ENCODE measurements around the gene PPIH. TPM values are rescaled to one million over a fixed set of nuclear protein-coding genes. Genes with fewer than 3 reads are reported as not detected.
A peak's percentile ranks its signal among the peaks of the same experiment; 100 is the strongest.
"Not testable (repeated sequence)": the region's sequence is repeated elsewhere in the genome, so short reads cannot be mapped to it uniquely, and the experiment has no call there.

PPIH gene
- total RNA-seq, 1 donor: 16.0 TPM

DNA sequence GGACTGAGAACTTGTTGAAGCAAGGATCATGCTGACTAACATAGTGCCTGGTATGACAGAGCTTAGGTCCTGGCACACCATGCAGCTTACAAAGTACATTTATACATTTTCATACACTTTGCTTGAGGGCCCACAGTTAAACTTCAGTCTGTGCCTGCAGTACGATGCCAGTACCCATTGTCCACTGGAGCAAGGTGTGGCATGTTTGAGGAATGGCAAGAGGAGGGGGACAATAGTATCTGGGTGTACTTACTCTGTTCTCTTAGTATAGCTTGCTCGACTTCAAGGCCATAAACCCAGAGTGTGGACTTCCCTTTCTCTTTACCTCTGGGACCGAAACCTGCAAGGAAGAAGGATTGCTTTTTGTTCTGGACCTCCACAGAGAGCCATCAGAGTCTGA is 17.2 kb downstream of the PPIH start:
- TF ChIP-seq, protein P1, sequence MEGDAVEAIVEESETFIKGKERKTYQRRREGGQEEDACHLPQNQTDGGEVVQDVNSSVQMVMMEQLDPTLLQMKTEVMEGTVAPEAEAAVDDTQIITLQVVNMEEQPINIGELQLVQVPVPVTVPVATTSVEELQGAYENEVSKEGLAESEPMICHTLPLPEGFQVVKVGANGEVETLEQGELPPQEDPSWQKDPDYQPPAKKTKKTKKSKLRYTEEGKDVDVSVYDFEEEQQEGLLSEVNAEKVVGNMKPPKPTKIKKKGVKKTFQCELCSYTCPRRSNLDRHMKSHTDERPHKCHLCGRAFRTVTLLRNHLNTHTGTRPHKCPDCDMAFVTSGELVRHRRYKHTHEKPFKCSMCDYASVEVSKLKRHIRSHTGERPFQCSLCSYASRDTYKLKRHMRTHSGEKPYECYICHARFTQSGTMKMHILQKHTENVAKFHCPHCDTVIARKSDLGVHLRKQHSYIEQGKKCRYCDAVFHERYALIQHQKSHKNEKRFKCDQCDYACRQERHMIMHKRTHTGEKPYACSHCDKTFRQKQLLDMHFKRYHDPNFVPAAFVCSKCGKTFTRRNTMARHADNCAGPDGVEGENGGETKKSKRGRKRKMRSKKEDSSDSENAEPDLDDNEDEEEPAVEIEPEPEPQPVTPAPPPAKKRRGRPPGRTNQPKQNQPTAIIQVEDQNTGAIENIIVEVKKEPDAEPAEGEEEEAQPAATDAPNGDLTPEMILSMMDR (IDR thresholded peaks at IDR 0.05; ENCODE audit: insufficient read depth, low read depth, low read length): no peak
- no peak for DNase-seq (ENCODE audit: low read depth)
- no peak overlapping the region for H3K4me3 ChIP-seq (ENCODE audit: low read depth, low read length)

DNA sequence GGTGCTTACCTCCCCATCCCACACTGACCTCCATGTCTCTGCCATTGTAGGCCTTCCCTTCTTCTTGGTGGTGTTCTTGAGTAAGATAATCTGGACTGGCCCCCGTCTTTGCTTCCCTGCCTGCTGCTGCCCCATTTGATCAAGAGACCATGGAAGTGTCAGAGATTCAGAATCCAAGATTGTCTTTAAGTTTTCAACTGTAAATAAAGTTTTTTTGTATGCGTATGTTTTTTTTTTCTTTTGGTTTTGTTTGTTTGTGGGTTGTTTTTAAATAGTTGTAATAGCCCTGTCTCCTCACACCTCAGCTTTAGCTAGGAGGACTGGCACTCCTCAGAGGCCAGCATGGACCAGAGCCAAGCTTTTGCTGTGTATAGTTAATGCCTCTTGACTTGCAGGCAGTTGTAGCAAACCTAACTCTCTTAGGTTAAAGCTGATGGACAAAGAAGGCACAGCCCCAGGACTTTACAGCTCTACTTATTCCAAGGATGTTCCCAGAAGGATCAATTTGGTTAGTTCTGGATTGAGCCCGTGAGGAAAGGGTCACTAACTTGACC is 18.4 kb downstream of the PPIH start:
- H3K4me3 ChIP-seq (ENCODE audit: low read depth, low read length): no peak overlapping the region
- TF ChIP-seq, protein P1 (IDR thresholded peaks at IDR 0.05; ENCODE audit: insufficient read depth, low read depth, low read length): no peak
- no peak for DNase-seq (ENCODE audit: low read depth)

DNA sequence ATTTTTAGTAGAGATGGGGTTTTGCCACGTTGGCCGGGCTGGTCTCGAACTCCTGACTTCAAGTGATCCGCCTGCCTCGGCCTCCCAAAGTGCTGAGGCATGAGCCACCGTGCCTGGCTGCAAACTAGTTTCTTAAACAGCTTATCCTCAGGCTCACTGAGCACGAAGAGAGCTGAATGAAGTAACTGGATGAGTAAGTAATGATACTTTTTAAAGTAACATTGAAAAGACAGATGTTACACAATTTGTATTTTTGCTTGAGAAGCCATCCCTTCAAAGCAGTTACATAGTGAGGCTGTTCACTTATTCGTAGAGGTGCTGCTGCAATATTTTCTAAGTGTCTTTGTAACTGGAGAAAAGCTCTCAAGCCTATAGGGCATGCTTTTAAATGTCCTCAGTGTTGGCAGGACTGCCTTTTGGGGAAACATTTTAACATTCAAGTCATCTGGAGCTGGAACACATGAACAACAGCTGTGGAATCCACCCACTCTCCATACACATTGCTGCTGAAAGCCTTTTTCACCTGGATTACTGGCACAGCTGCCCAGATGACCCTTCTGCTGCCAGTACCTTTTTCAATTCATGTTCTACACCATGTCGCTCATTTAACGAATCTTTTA is 21.3 kb downstream of the PPIH start:
- no peak overlapping the region for H3K4me3 ChIP-seq (ENCODE audit: low read depth, low read length)
- TF ChIP-seq, protein P1 (IDR thresholded peaks at IDR 0.05; ENCODE audit: insufficient read depth, low read depth, low read length): no peak
- DNase-seq (ENCODE audit: low read depth): no peak

DNA sequence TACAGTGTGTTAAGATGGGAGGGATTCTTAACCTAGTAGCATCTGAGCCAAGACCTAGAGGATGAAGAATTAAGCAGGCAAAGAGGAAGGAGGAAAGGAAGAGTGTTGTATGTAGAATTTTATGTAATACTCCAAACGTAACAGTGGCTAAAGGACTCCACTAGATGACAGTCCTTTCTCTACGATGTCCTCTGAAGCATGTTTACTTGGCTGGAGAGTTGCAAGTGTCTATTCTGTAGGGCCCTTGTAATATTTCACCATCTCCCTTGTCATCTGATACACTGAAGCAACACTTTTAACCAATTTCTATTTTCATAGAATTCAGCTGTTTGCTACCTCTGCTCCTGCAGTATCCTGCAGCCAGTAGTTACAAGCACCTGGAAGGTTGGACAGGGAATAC is 21.8 kb downstream of the PPIH start:
- no peak for DNase-seq (ENCODE audit: low read depth)
- TF ChIP-seq, protein P1 (IDR thresholded peaks at IDR 0.05; ENCODE audit: insufficient read depth, low read depth, low read length): no peak
- H3K4me3 ChIP-seq (ENCODE audit: low read depth, low read length): no peak overlapping the region

DNA sequence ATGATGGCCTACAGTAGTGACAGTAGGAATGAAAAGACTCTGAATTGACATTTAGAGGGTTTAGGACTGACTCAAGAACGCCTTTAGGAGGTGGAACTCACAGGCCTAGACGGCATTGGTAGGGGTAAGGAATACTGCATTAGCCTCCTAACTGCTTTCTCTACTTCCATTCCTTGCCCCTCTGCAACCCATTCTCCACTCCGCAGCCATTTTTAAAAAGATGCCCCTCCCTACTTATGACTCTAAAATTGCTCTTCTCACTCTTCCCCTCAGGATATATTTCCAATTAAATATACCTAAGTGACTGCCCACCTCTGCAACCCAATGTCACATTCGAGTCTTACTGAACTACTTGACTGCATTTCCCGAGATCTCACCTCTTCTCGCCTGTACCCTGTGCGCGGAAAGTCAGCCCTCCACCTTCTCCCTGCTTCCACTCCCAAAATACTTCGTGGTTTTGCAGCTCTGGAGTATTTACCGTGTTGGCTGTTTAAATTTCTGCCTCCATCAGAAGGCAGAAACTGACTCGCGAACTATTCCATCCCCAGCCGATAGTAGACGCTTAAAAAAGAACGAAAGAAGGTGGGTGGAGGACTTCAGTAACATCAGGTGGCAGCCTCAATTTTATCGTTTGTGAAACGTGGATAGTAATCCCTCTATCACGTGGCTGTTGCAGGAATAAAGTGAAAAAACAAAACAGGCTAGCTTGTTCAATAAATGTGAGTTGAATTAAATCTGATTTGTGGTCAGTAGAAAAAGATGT is 22.9 kb downstream of the PPIH start:
- DNase-seq (ENCODE audit: low read depth): peak; percentile 34
- TF ChIP-seq, protein P1 (IDR thresholded peaks at IDR 0.05; ENCODE audit: insufficient read depth, low read depth, low read length): no peak
- peak overlapping the region; percentile 92 for H3K4me3 ChIP-seq (ENCODE audit: low read depth, low read length)

DNA sequence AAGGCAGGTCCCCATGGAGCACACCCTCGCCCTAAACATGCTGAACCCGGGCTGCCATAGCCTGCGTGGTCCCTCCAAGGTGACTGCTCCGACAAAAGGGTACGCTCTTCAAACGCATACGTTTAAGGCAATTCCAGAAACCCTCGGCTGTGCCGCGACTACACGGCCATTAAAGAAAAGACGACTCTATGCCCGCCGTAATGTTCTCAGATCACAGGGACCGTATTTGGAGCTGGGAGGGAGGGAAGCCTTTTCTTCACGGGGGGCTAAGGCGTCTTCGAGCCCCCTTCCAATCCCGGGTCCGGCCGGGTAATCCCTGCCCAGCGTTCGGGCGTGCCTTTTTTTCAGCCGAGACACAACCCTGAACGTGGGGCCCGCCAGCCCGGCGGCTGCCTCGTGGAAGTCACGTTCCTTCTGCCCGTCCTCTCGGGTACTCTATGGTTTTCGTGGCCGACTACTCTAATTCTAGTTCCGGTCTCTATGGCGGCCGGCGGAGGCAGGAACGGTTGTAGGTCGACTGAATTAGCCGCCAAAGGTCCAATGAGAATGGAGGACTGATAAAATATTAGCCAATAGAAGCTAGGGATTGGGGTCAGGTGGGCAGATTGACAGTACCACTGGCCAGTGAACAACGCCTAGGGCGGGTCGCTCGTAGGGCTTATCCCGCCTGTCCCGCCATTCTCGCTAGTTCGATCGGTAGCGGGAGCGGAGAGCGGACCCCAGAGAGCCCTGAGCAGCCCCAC is 23.7 kb downstream of the PPIH start, which contains the start of gene YBX1:
YBX1 (plus strand) TSS at position 678 of the 743 bp plus-strand sequence. CDS start 148 bp downstream, outside the sequence.
- TF ChIP-seq, protein P1 (IDR thresholded peaks at IDR 0.05; ENCODE audit: insufficient read depth, low read depth, low read length): no peak
- peak; percentile 99 for DNase-seq (ENCODE audit: low read depth)

DNA sequence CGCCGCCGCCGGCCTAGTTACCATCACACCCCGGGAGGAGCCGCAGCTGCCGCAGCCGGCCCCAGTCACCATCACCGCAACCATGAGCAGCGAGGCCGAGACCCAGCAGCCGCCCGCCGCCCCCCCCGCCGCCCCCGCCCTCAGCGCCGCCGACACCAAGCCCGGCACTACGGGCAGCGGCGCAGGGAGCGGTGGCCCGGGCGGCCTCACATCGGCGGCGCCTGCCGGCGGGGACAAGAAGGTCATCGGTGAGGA is 24.2 kb downstream of the PPIH start:
- H3K4me3 ChIP-seq (ENCODE audit: low read depth, low read length): peak overlapping the region; percentile 92
- not testable (repeated sequence) for DNase-seq (ENCODE audit: low read depth)

More for the DNA sequence above, 23.7 kb downstream of the PPIH start, which contains the start of gene YBX1:
- peak within 1 kb of the TSS; percentile 92 for H3K4me3 ChIP-seq (ENCODE audit: low read depth, low read length)
